ENCODE data around the gene POMT2.
A peak's percentile ranks its signal among the peaks of the same experiment; 100 is the strongest.

The POMT2 gene

GRCh38 chr14:77305696-77306095 lies 15.0 kb downstream of the POMT2 start:
- H3K27ac ChIP-seq (ENCODE audit: low read depth in 2 of 2, low read length in 2 of 2), result no peak overlapping the region
- H3K4me3 ChIP-seq (ENCODE audit: low read length in 2 of 2), result no peak overlapping the region
- H3K4me1 ChIP-seq (ENCODE audit: control insufficient read depth in 2 of 2, insufficient read depth in 2 of 2, low read length in 2 of 2), result peaks cover 7 to 12% of the 10 kb centered on the region in 2 donors
- no peak overlapping the region for H3K9ac ChIP-seq (ENCODE audit: low read depth in 1 of 2, low read length in 2 of 2)
- H3K9me3 ChIP-seq (ENCODE audit: control insufficient read depth in 2 of 2, low read length in 2 of 2), result no peaks in the 10 kb centered on the region
- peaks cover 3 to 4% of the 10 kb centered on the region in 2 donors for H3K36me3 ChIP-seq (ENCODE audit: control insufficient read depth in 2 of 2, insufficient read depth in 2 of 2, low read length in 2 of 2)
- H3K27me3 ChIP-seq (ENCODE audit: control insufficient read depth in 2 of 2, insufficient read depth in 2 of 2, low read length in 2 of 2), result no peaks in the 10 kb centered on the region

GRCh38 chr14:77303417-77304156 lies 17.1 kb downstream of the POMT2 start:
- H3K4me1 ChIP-seq (ENCODE audit: control insufficient read depth in 2 of 2, insufficient read depth in 2 of 2, low read length in 2 of 2), result peaks cover 10 to 27% of the 10 kb centered on the region in 2 donors
- no peak overlapping the region for H3K27ac ChIP-seq (ENCODE audit: low read depth in 2 of 2, low read length in 2 of 2)
- H3K4me3 ChIP-seq (ENCODE audit: low read length in 2 of 2), result no peak overlapping the region
- peaks cover 4% of the 10 kb centered on the region in 2 donors for H3K36me3 ChIP-seq (ENCODE audit: control insufficient read depth in 2 of 2, insufficient read depth in 2 of 2, low read length in 2 of 2)
- H3K9me3 ChIP-seq (ENCODE audit: control insufficient read depth in 2 of 2, low read length in 2 of 2), result no peaks in the 10 kb centered on the region
- H3K27me3 ChIP-seq (ENCODE audit: control insufficient read depth in 2 of 2, insufficient read depth in 2 of 2, low read length in 2 of 2), result no peaks in the 10 kb centered on the region
- H3K9ac ChIP-seq (ENCODE audit: low read depth in 1 of 2, low read length in 2 of 2), result no peak overlapping the region

GRCh38 chr14:77302926-77303325 lies 17.8 kb downstream of the POMT2 start:
- no peak overlapping the region for H3K9ac ChIP-seq (ENCODE audit: low read depth in 1 of 2, low read length in 2 of 2)
- no peaks in the 10 kb centered on the region for H3K27me3 ChIP-seq (ENCODE audit: control insufficient read depth in 2 of 2, insufficient read depth in 2 of 2, low read length in 2 of 2)
- no peak overlapping the region for H3K27ac ChIP-seq (ENCODE audit: low read depth in 2 of 2, low read length in 2 of 2)
- no peak overlapping the region for H3K4me3 ChIP-seq (ENCODE audit: low read length in 2 of 2)
- no peaks in the 10 kb centered on the region for H3K9me3 ChIP-seq (ENCODE audit: control insufficient read depth in 2 of 2, low read length in 2 of 2)
- H3K36me3 ChIP-seq (ENCODE audit: control insufficient read depth in 2 of 2, insufficient read depth in 2 of 2, low read length in 2 of 2), result peaks cover 4 to 10% of the 10 kb centered on the region in 2 donors
- H3K4me1 ChIP-seq (ENCODE audit: control insufficient read depth in 2 of 2, insufficient read depth in 2 of 2, low read length in 2 of 2), result peaks cover 10 to 27% of the 10 kb centered on the region in 2 donors

DNA sequence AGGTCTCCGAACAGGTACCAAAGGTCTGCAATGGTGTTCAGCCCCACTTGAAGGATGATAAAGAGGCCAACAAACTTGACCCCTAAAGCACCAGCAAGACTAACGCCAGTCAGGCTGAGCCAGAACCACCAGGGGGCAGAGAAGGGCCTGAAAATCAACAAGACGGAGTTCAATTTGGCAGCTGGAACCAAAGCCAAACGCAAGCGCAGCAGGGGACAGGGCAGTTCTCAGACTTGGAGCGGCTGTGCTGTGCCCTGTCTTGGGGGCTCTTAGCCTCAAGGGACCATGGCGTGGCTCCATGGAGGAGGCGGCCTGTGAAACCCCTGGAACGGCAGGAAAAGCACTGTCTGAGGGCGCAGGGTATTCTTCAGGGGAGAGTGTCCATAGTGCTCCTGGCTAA lies 19.6 kb downstream of the POMT2 start:
- no peak overlapping the region for H3K27ac ChIP-seq (ENCODE audit: low read depth in 2 of 2, low read length in 2 of 2)

GRCh38 chr14:77299771-77300170 lies 20.9 kb downstream of the POMT2 start:
- Histone ChIP-seq H3K27ac (ENCODE audit: low read depth in 2 of 2, low read length in 2 of 2) (peak overlapping the region; percentile 74 to 84), H3K9me3 (ENCODE audit: control insufficient read depth in 2 of 2, low read length in 2 of 2) (no peaks in the 10 kb centered on the region), H3K36me3 (ENCODE audit: control insufficient read depth in 2 of 2, insufficient read depth in 2 of 2, low read length in 2 of 2) (peaks cover 9 to 16% of the 10 kb centered on the region in 2 donors), H3K4me3 (ENCODE audit: low read length in 2 of 2) (no peak overlapping the region), H3K4me1 (ENCODE audit: control insufficient read depth in 2 of 2, insufficient read depth in 2 of 2, low read length in 2 of 2) (peaks cover 10 to 27% of the 10 kb centered on the region in 2 donors), H3K9ac (ENCODE audit: low read depth in 1 of 2, low read length in 2 of 2) (no peak overlapping the region), H3K27me3 (ENCODE audit: control insufficient read depth in 2 of 2, insufficient read depth in 2 of 2, low read length in 2 of 2) (no peaks in the 10 kb centered on the region)

More for the DNA sequence above, 19.6 kb downstream of the POMT2 start:
- Histone ChIP-seq H3K9me3 (ENCODE audit: control insufficient read depth in 2 of 2, low read length in 2 of 2) (no peaks in the 10 kb centered on the region), H3K4me3 (ENCODE audit: low read length in 2 of 2) (no peak overlapping the region), H3K4me1 (ENCODE audit: control insufficient read depth in 2 of 2, insufficient read depth in 2 of 2, low read length in 2 of 2) (peaks cover 10 to 27% of the 10 kb centered on the region in 2 donors), H3K9ac (ENCODE audit: low read depth in 1 of 2, low read length in 2 of 2) (no peak overlapping the region), H3K36me3 (ENCODE audit: control insufficient read depth in 2 of 2, insufficient read depth in 2 of 2, low read length in 2 of 2) (peaks cover 7 to 16% of the 10 kb centered on the region in 2 donors), H3K27me3 (ENCODE audit: control insufficient read depth in 2 of 2, insufficient read depth in 2 of 2, low read length in 2 of 2) (no peaks in the 10 kb centered on the region)

DNA sequence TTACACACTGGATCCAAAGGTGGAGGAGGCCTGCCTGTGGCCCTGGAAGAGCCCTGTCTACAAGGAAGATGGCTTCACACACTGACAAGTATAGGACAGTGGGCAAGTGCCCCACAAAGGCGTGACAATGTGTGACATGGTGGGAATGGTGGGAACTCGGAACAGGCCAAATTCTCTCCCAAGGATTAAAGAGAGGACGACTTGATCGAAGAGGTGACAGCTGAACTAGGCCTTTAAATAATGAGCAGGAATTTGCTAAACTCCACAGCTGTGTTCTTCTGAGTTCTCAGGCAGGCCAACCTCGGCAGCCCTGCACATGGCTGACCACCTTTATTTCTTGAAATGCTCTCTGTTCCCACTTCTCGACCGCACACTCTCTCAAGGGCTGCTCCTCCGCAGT lies 23.8 kb downstream of the POMT2 start:
- no peaks in the 10 kb centered on the region for H3K27me3 ChIP-seq (ENCODE audit: control insufficient read depth in 2 of 2, insufficient read depth in 2 of 2, low read length in 2 of 2)
- H3K36me3 ChIP-seq (ENCODE audit: control insufficient read depth in 2 of 2, insufficient read depth in 2 of 2, low read length in 2 of 2), result peaks cover 9 to 16% of the 10 kb centered on the region in 2 donors
- H3K4me1 ChIP-seq (ENCODE audit: control insufficient read depth in 2 of 2, insufficient read depth in 2 of 2, low read length in 2 of 2), result peaks cover 10 to 21% of the 10 kb centered on the region in 2 donors
- no peaks in the 10 kb centered on the region for H3K9me3 ChIP-seq (ENCODE audit: control insufficient read depth in 2 of 2, low read length in 2 of 2)
- H3K9ac ChIP-seq (ENCODE audit: low read depth in 1 of 2, low read length in 2 of 2), result no peak overlapping the region
- no peak overlapping the region for H3K27ac ChIP-seq (ENCODE audit: low read depth in 2 of 2, low read length in 2 of 2)
- no peak overlapping the region for H3K4me3 ChIP-seq (ENCODE audit: low read length in 2 of 2)

- no peaks in the 10 kb centered on the region for H3K27me3 ChIP-seq (ENCODE audit: control insufficient read depth in 2 of 2, insufficient read depth in 2 of 2, low read length in 2 of 2)
- peaks cover 6 to 16% of the 10 kb centered on the region in 2 donors for H3K4me1 ChIP-seq (ENCODE audit: control insufficient read depth in 2 of 2, insufficient read depth in 2 of 2, low read length in 2 of 2)
- H3K36me3 ChIP-seq (ENCODE audit: control insufficient read depth in 2 of 2, insufficient read depth in 2 of 2, low read length in 2 of 2), result peaks cover 9 to 16% of the 10 kb centered on the region in 2 donors
- H3K27ac ChIP-seq (ENCODE audit: low read depth in 2 of 2, low read length in 2 of 2), result no peak overlapping the region
- no peak overlapping the region for H3K4me3 ChIP-seq (ENCODE audit: low read length in 2 of 2)
- H3K9ac ChIP-seq (ENCODE audit: low read depth in 1 of 2, low read length in 2 of 2), result no peak overlapping the region
- no peaks in the 10 kb centered on the region for H3K9me3 ChIP-seq (ENCODE audit: control insufficient read depth in 2 of 2, low read length in 2 of 2)
Measured at GRCh38 chr14:77296155-77296554, 24.5 kb downstream of the POMT2 start.

- Histone ChIP-seq H3K4me1 (ENCODE audit: control insufficient read depth in 2 of 2, insufficient read depth in 2 of 2, low read length in 2 of 2) (no peaks in the 10 kb centered on the region), H3K4me3 (ENCODE audit: low read length in 2 of 2) (no peak overlapping the region), H3K27ac (ENCODE audit: low read depth in 2 of 2, low read length in 2 of 2) (no peak overlapping the region), H3K27me3 (ENCODE audit: control insufficient read depth in 2 of 2, insufficient read depth in 2 of 2, low read length in 2 of 2) (no peaks in the 10 kb centered on the region), H3K9ac (ENCODE audit: low read depth in 1 of 2, low read length in 2 of 2) (no peak overlapping the region), H3K36me3 (ENCODE audit: control insufficient read depth in 2 of 2, insufficient read depth in 2 of 2, low read length in 2 of 2) (peaks cover 4 to 13% of the 10 kb centered on the region in 2 donors), H3K9me3 (ENCODE audit: control insufficient read depth in 2 of 2, low read length in 2 of 2) (no peaks in the 10 kb centered on the region)
Measured at GRCh38 chr14:77290705-77291104, 30.0 kb downstream of the POMT2 start.

- H3K27me3 ChIP-seq (ENCODE audit: control insufficient read depth in 2 of 2, insufficient read depth in 2 of 2, low read length in 2 of 2), result no peaks in the 10 kb centered on the region
- H3K36me3 ChIP-seq (ENCODE audit: control insufficient read depth in 2 of 2, insufficient read depth in 2 of 2, low read length in 2 of 2), result peaks cover 23 to 32% of the 10 kb centered on the region in 2 donors
- no peak overlapping the region for H3K27ac ChIP-seq (ENCODE audit: low read depth in 2 of 2, low read length in 2 of 2)
- no peaks in the 10 kb centered on the region for H3K4me1 ChIP-seq (ENCODE audit: control insufficient read depth in 2 of 2, insufficient read depth in 2 of 2, low read length in 2 of 2)
- no peak overlapping the region for H3K9ac ChIP-seq (ENCODE audit: low read depth in 1 of 2, low read length in 2 of 2)
- H3K4me3 ChIP-seq (ENCODE audit: low read length in 2 of 2), result no peak overlapping the region
- no peaks in the 10 kb centered on the region for H3K9me3 ChIP-seq (ENCODE audit: control insufficient read depth in 2 of 2, low read length in 2 of 2)
Measured at GRCh38 chr14:77286576-77286975, 34.1 kb downstream of the POMT2 start.

- Histone ChIP-seq H3K9ac (ENCODE audit: low read depth in 1 of 2, low read length in 2 of 2) (no peak overlapping the region), H3K27ac (ENCODE audit: low read depth in 2 of 2, low read length in 2 of 2) (no peak overlapping the region), H3K27me3 (ENCODE audit: control insufficient read depth in 2 of 2, insufficient read depth in 2 of 2, low read length in 2 of 2) (no peaks in the 10 kb centered on the region), H3K4me3 (ENCODE audit: low read length in 2 of 2) (no peak overlapping the region), H3K9me3 (ENCODE audit: control insufficient read depth in 2 of 2, low read length in 2 of 2) (no peaks in the 10 kb centered on the region), H3K36me3 (ENCODE audit: control insufficient read depth in 2 of 2, insufficient read depth in 2 of 2, low read length in 2 of 2) (peaks cover 27 to 31% of the 10 kb centered on the region in 2 donors), H3K4me1 (ENCODE audit: control insufficient read depth in 2 of 2, insufficient read depth in 2 of 2, low read length in 2 of 2) (no peaks in the 10 kb centered on the region)
Measured at GRCh38 chr14:77284466-77284865, 36.2 kb downstream of the POMT2 start.

Data from mucosa of rectum (tissue), 2 donors.